A673 (cell line): Measurements from ENCODE around the gene PCBP3. TPM values are rescaled to one million over a fixed set of nuclear protein-coding genes. Genes with fewer than 3 reads are reported as not detected.

Source experiments
- BruUV-seq: library from RNA; stranded (reverse); fragments of 400-500 nt; replicated peaks from 2 replicates; lab custom pipeline; 2021; lab: Mats Ljungman, UMichigan
- CTCF ChIA-PET: fragments of 300-600 bp; sonication (Branson Sonifier 250); formaldehyde crosslinking; loops from one replicate; lab custom pipeline; 2022; ENCODE audit warnings: antibody characterized with exemption; lab: Charles Lee
- POLR2A ChIA-PET: fragments of 300-600 bp; sonication (Branson Sonifier 250); formaldehyde crosslinking; loops from one replicate; lab custom pipeline; 2022; ENCODE audit warnings: antibody characterized with exemption; ENCODE audit not compliant: low non-redundant PET; lab: Charles Lee
- DNase-seq: peaks from one replicate; pipeline ENCODE4 v3.0.0-alpha.2; 2015; ENCODE audit warnings: low spot score
- H3K27ac ChIP-seq: fragments of 200-600 bp; sonication (generic); 2 replicates; pipeline ENCODE4 v1.5.1; 2016; ENCODE audit warnings: mixed run types, low read depth, mild to moderate bottlenecking, mixed read lengths, antibody characterized with exemption, low read length; ENCODE audit not compliant: poor library complexity, severe bottlenecking
- H3K27me3 ChIP-seq: fragments of 200-600 bp; sonication (generic); replicated peaks from 2 replicates; pipeline ENCODE4 v1.6.1; 2017; ENCODE audit warnings: mixed run types, low read depth, mild to moderate bottlenecking, mixed read lengths, antibody characterized with exemption, low read length; ENCODE audit not compliant: insufficient read depth, poor library complexity
- H3K36me3 ChIP-seq: fragments of 200-600 bp; sonication (generic); 2 replicates; pipeline ENCODE4 v1.6.1; 2016; ENCODE audit warnings: mixed run types, mild to moderate bottlenecking, mixed read lengths, antibody characterized with exemption, low read length; ENCODE audit not compliant: insufficient read depth, poor library complexity, severe bottlenecking
- H3K4me1 ChIP-seq: fragments of 200-600 bp; sonication (generic); 2 replicates; pipeline ENCODE4 v1.6.1; 2017; ENCODE audit warnings: mixed run types, mild to moderate bottlenecking, mixed read lengths, antibody characterized with exemption, low read length; ENCODE audit not compliant: insufficient read depth, poor library complexity, severe bottlenecking
- H3K4me3 ChIP-seq: fragments of 200-600 bp; sonication (generic); 2 replicates; pipeline ENCODE4 v1.5.1; 2016; ENCODE audit warnings: low read depth, mixed run types, mild to moderate bottlenecking, mixed read lengths, low read length; ENCODE audit not compliant: poor library complexity, severe bottlenecking
- H3K9me3 ChIP-seq: fragments of 200-600 bp; sonication (generic); 2 replicates; pipeline ENCODE4 v1.6.1; 2016; ENCODE audit warnings: mixed run types, low read depth, mild to moderate bottlenecking, mixed read lengths, antibody characterized with exemption, low read length; ENCODE audit not compliant: poor library complexity, severe bottlenecking
- CTCF ChIP-seq: fragments of 300-800, 200-600 bp; sonication (generic); conservative IDR thresholded peaks from 2 replicates; pipeline ENCODE4 v1.5.1; 2017; ENCODE audit warnings: low read depth, mild to moderate bottlenecking, antibody characterized with exemption, low read length, moderate library complexity, mixed read lengths
- EZH2 ChIP-seq: fragments of 200-600 bp; sonication (generic); IDR thresholded peaks from 2 replicates; pipeline ENCODE4 v1.6.1; 2017; ENCODE audit warnings: borderline replicate concordance, low read depth, mild to moderate bottlenecking, mixed read lengths, antibody characterized with exemption, low read length; ENCODE audit not compliant: poor library complexity, severe bottlenecking
- intact Hi-C: fragments of 100-400 bp; cut with micrococcal nuclease; formaldehyde crosslinking; loops from one replicate; pipeline ENCODE4 v1.10.0; 2022; ENCODE audit not compliant: unreplicated experiment
- total RNA-seq: library from RNA; stranded (reverse); gene quantifications from 2 replicates; pipeline ENCODE4 v1.2.3, GENCODE V29; 2021

Gene PCBP3
- total RNA-seq, 1 experiment from 2014 or later, result 25.6 TPM

- no peak for TF ChIP-seq EZH2
- TF ChIP-seq CTCF, result no peak
- no TSS peak for BruUV-seq
- CTCF ChIA-PET, result interaction anchor here (0.5 kb wide), 1 partner anchor 120 kb away, joined by 6 read pairs; no protein-coding TSS in a partner anchor
- POLR2A ChIA-PET, result no interaction called here
- Histone ChIP-seq H3K9me3 (no peaks in the 10 kb centered on the region), H3K36me3 (no peaks in the 10 kb centered on the region), H3K4me3 (no peak overlapping the region), H3K27ac (peak overlapping the region; percentile 80), H3K4me1 (peaks cover 44% of the 10 kb centered on the region), H3K27me3 (no peaks in the 10 kb centered on the region)
- DNase-seq, result no peak
- intact Hi-C loops, result loop anchor here (5.0 to 10.0 kb wide), 3 partner anchors 84 to 176 kb away; no protein-coding TSS in a partner anchor
These were observed 2.0 kb upstream of the PCBP3 start for GRCh38 chr21:45641480-45642035.

- DNase-seq, result no peak
- intact Hi-C loops, result loop anchor here (5.0 to 10.0 kb wide), 3 partner anchors 85 to 175 kb away; no protein-coding TSS in a partner anchor
- Histone ChIP-seq H3K27me3 (no peaks in the 10 kb centered on the region), H3K36me3 (no peaks in the 10 kb centered on the region), H3K27ac (peak overlapping the region; percentile 80), H3K4me1 (peaks cover 39% of the 10 kb centered on the region), H3K9me3 (no peaks in the 10 kb centered on the region), H3K4me3 (peak overlapping the region; percentile 47)
- CTCF ChIA-PET, result interaction anchor here (0.5 kb wide), 1 partner anchor 119 kb away, joined by 6 read pairs; no protein-coding TSS in a partner anchor
- POLR2A ChIA-PET, result no interaction called here
- TF ChIP-seq EZH2, result no peak
- no peak for TF ChIP-seq CTCF
- BruUV-seq, result no TSS peak
These were observed 1.3 kb upstream of the PCBP3 start for GRCh38 chr21:45642122-45642813.

DNA sequence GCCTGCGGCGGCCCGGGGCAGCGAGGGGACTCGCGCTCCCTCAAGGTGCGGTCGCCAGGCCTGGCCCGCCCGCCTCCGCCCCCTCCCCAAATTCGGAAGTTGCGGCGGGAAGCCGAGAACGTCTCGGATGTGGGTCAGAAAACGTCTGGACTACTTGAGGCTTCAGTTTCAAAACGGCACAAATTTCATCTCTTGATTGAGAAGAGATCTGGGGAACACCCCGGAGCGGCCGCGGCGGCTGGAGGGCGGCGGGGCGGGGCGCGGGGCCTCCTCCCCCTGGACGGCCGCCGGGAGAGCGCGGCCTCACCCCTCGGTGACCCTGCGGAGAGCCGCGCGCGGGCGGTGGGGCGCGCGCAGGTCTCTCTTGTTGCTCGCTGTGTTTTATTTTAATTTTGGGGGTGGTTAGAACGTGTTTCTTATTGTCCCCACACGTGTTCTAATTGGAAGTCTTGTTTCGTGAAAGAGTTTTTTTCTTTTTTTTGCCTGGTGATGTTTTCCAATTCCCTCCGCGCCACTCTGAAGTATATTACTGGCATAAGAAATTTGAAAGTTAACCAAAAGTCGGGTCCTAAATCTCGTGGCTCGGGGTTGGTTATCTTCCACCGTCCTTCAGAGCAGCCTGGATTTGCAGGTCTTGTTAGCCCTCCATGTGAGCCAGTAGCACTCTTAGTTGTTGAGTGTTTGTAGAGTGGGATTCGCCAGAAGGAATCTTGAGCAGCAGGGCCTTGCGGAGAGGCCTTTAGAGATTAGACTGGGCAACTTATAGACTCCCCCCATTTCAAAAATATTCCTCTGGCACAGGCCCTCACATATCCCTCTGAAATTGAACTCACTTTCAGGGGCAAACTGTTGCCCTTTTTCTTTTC is 749 bp downstream of the PCBP3 start:
- BruUV-seq, result TSS peak; percentile 61
- Histone ChIP-seq H3K4me3 (peak overlapping the region; percentile 54), H3K36me3 (no peaks in the 10 kb centered on the region), H3K27me3 (no peaks in the 10 kb centered on the region), H3K27ac (no peak overlapping the region), H3K9me3 (no peaks in the 10 kb centered on the region), H3K4me1 (peaks cover 28% of the 10 kb centered on the region)
- ChIA-PET CTCF (no interaction called here), POLR2A (no interaction called here)
- intact Hi-C loops, result loop anchor here (5.0 to 10.0 kb wide), 3 partner anchors 87 to 173 kb away; no protein-coding TSS in a partner anchor
- no peak for TF ChIP-seq EZH2
- no peak for TF ChIP-seq CTCF
- no peak for DNase-seq
